IMR-90 (cell line): ENCODE data around the gene MOB1B. TPM values are rescaled to one million over a fixed set of nuclear protein-coding genes. Genes with fewer than 3 reads are reported as not detected.
"Not testable (repeated sequence)": the region's sequence is repeated elsewhere in the genome, so short reads cannot be mapped to it uniquely, and the experiment has no call there.

Experiments used
- ATAC-seq: fragments of 200-7000 bp; cut with Tn5 transposase; 2 replicates; pipeline ENCODE4 v1.9.1; 2020; ENCODE audit warnings: low read depth, mild to moderate bottlenecking, moderate library complexity
- BruUV-seq: library from RNA; stranded (reverse); fragments of 400-500 nt; replicated peaks from 2 replicates; lab custom pipeline; 2021; lab: Mats Ljungman, UMichigan
- CTCF ChIA-PET: fragments of 300-600 bp; formaldehyde crosslinking; extraction: SDS; loops from one replicate; lab custom pipeline; 2021; ENCODE audit warnings: antibody characterized with exemption; lab: Yijun Ruan, JAX
- POLR2A ChIA-PET: fragments of 300-600 bp; sonication (Branson Sonifier 250); formaldehyde crosslinking; loops from one replicate; lab custom pipeline; 2022; ENCODE audit warnings: antibody characterized with exemption; ENCODE audit not compliant: unreplicated experiment; lab: Charles Lee
- DNase-seq: peaks from one replicate; pipeline ENCODE4 v3.0.0; 2013
- H2AFZ ChIP-seq: replicated peaks from 2 replicates; pipeline ENCODE3; 2013; ENCODE audit warnings: low read length, mild to moderate bottlenecking; ENCODE audit not compliant: poor library complexity
- H2AK5ac ChIP-seq: 2 replicates; pipeline ENCODE4 v1.6.1; 2013; ENCODE audit warnings: low read depth, low read length, inconsistent platforms
- H2AK9ac ChIP-seq: replicated peaks from 2 replicates; pipeline ENCODE3; 2013; ENCODE audit warnings: mild to moderate bottlenecking, low read depth, low read length, moderate library complexity; ENCODE audit not compliant: poor library complexity
- H2BK120ac ChIP-seq: 2 replicates; pipeline ENCODE4 v1.6.1; 2013; ENCODE audit warnings: low read depth, low read length, inconsistent platforms
- H2BK15ac ChIP-seq: 3 replicates; pipeline ENCODE4 v1.6.1; 2013; ENCODE audit warnings: low read depth, low read length, inconsistent platforms
- H2BK20ac ChIP-seq: 2 replicates; pipeline ENCODE4 v1.6.1; 2013; ENCODE audit warnings: low read depth, mild to moderate bottlenecking, inconsistent platforms, low read length, moderate library complexity
- H2BK5ac ChIP-seq: 2 replicates; pipeline ENCODE4 v1.6.1; 2013; ENCODE audit warnings: mild to moderate bottlenecking, low read depth, low read length, inconsistent platforms; ENCODE audit not compliant: poor library complexity, severe bottlenecking
- H3K14ac ChIP-seq: replicated peaks from 2 replicates; pipeline ENCODE4 v1.6.1; 2013; ENCODE audit warnings: low read depth, low read length, inconsistent platforms
- H3K18ac ChIP-seq: 2 replicates; pipeline ENCODE4 v1.6.1; 2013; ENCODE audit warnings: low read depth, low read length, control low read depth
- H3K23ac ChIP-seq: 2 replicates; pipeline ENCODE4 v1.6.1; 2013; ENCODE audit warnings: low read depth, low read length, inconsistent platforms
- H3K27ac ChIP-seq: 2 replicates; pipeline ENCODE4 v1.5.1; 2013; ENCODE audit warnings: mild to moderate bottlenecking, control low read depth, low read length; ENCODE audit not compliant: insufficient read depth
- H3K27me3 ChIP-seq: 2 replicates; pipeline ENCODE4 v1.6.1; 2013; ENCODE audit warnings: low read length; ENCODE audit not compliant: control insufficient read depth, insufficient read depth
- H3K36me3 ChIP-seq: 2 replicates; pipeline ENCODE4 v1.6.1; 2013; ENCODE audit warnings: low read length, mixed read lengths; ENCODE audit not compliant: control insufficient read depth, insufficient read depth
- H3K4ac ChIP-seq: 2 replicates; pipeline ENCODE4 v1.6.1; 2013; ENCODE audit warnings: low read depth, low read length, inconsistent platforms
- H3K4me1 ChIP-seq: 2 replicates; pipeline ENCODE4 v1.6.1; 2013; ENCODE audit warnings: low read length, mixed read lengths; ENCODE audit not compliant: control insufficient read depth, insufficient read depth
- H3K4me2 ChIP-seq: 2 replicates; pipeline ENCODE4 v1.6.1; 2013; ENCODE audit warnings: low read depth, mild to moderate bottlenecking, control low read depth, low read length, moderate library complexity
- H3K4me3 ChIP-seq: 2 replicates; pipeline ENCODE4 v1.5.1; 2013; ENCODE audit warnings: low read depth, mild to moderate bottlenecking, control low read depth, low read length, moderate library complexity; ENCODE audit not compliant: insufficient read depth
- H3K56ac ChIP-seq: 2 replicates; pipeline ENCODE4 v1.6.1; 2013; ENCODE audit warnings: low read length, inconsistent platforms; ENCODE audit not compliant: insufficient read depth; ENCODE audit errors: extremely low read depth
- H3K79me1 ChIP-seq, 2 experiments: 2 replicates each; pipeline ENCODE4 v1.6.1; 2013; ENCODE audit warnings: low read length in 2 of 2, inconsistent platforms in 1 of 2, low read depth in 1 of 2
- H3K9ac ChIP-seq: 2 replicates; pipeline ENCODE4 v1.6.1; 2013; ENCODE audit warnings: low read depth, low read length, control low read depth
- H3K9me1 ChIP-seq: 2 replicates; pipeline ENCODE4 v1.6.1; 2013; ENCODE audit warnings: low read length, inconsistent platforms; ENCODE audit not compliant: insufficient read depth
- H3K9me3 ChIP-seq: 2 replicates; pipeline ENCODE4 v1.6.1; 2013; ENCODE audit warnings: low read length; ENCODE audit not compliant: control insufficient read depth, insufficient read depth
- H4K20me1 ChIP-seq: 2 replicates; pipeline ENCODE4 v1.6.1; 2013; ENCODE audit warnings: low read length, inconsistent platforms; ENCODE audit not compliant: insufficient read depth
- H4K5ac ChIP-seq: 2 replicates; pipeline ENCODE4 v1.6.1; 2013; ENCODE audit warnings: mild to moderate bottlenecking, low read depth, low read length, control low read depth
- H4K8ac ChIP-seq, 2 experiments: 2 replicates each; pipeline ENCODE4 v1.6.1; 2013; ENCODE audit warnings: low read depth in 2 of 2, low read length in 2 of 2, control low read depth in 1 of 2, inconsistent platforms in 1 of 2
- H4K91ac ChIP-seq: 2 replicates; pipeline ENCODE4 v1.6.1; 2013; ENCODE audit warnings: low read depth, low read length, inconsistent platforms; ENCODE audit not compliant: insufficient read depth
- WGBS, 2 experiments: methylation state at CpG; one replicate each; pipeline versions ENCODE4 v1.1.5 to v1.1.7; 2013; ENCODE audit warnings: missing lambda C conversion rate in 2 of 2; ENCODE audit not compliant: insufficient read length in 1 of 2; ENCODE audit errors: extremely low coverage in 2 of 2; 5-methylcytosine and 5-hydroxymethylcytosine counted together
- dilution Hi-C: fragments of 300-500 bp; cut with HindIII; formaldehyde crosslinking; loops from one replicate; pipeline ENCODE4 v1.14.3; 2018; ENCODE audit warnings: low sequenced_read_pairs; ENCODE audit not compliant: unreplicated experiment
- in situ Hi-C: fragments of 300-500 bp; cut with MboI; formaldehyde crosslinking; loops from 3 replicates; pipeline ENCODE4 v1.14.3; 2019; ENCODE audit warnings: low sequenced_read_pairs, inconsistent platforms, mixed read lengths
- intact Hi-C: fragments of 100-400 bp; cut with micrococcal nuclease; formaldehyde crosslinking; loops from 2 replicates; pipeline ENCODE4 v1.10.0; 2022
- polyA plus RNA-seq, 3 experiments: library from polyadenylated mRNA; depleted of rRNA; stranded (reverse); fragments of >200 nt; gene quantifications; 2 replicates each; pipeline ENCODE4 v1.2.3, GENCODE V29; 2012; ENCODE audit warnings: low replicate concordance in 1 of 3
- total RNA-seq: library from RNA; depleted of rRNA; stranded (reverse); fragments of >200 nt; gene quantifications from 2 replicates; pipeline ENCODE4 v1.2.3, GENCODE V29; 2012

Gene MOB1B
- total and polyA plus RNA-seq, 2 of the 4 experiments (the other 2 are of a cell fraction): 5.7 to 6.8 TPM

DNA sequence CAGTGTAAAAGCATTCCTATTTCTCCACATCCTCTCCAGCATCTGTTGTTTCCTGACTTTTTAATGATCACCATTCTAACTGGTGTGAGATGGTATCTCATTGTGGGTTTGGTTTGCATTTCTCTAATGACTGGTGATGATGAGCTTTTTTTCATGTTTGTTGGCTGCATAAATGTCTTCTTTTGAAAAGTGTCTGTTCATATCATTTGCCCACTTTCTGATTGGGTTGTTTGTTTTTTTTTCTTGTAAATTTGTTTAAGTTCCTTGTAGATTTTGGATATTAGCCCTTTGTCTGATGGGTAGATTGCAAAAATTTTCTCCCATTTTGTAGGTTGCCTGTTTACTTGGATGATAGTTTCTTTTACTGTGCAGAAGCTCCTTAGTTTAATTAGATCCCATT lies 97.5 kb downstream of the MOB1B start:
- H3K56ac ChIP-seq, H3K4me2 ChIP-seq, CTCF ChIA-PET, H2BK120ac ChIP-seq, H2BK5ac ChIP-seq, H2AK5ac ChIP-seq, H3K18ac ChIP-seq, H3K9ac ChIP-seq, H3K27me3 ChIP-seq, H3K27ac ChIP-seq, H3K9me3 ChIP-seq, BruUV-seq, H3K4ac ChIP-seq, H3K4me1 ChIP-seq, H3K4me3 ChIP-seq, H3K9me1 ChIP-seq, dilution Hi-C loops, H2BK15ac ChIP-seq, H4K91ac ChIP-seq, H2AFZ ChIP-seq, ATAC-seq, H4K8ac ChIP-seq, H2BK20ac ChIP-seq, DNase-seq, H2AK9ac ChIP-seq, H3K36me3 ChIP-seq, H3K23ac ChIP-seq, H4K20me1 ChIP-seq, H4K5ac ChIP-seq, H3K14ac ChIP-seq: not testable (repeated sequence)
- peaks cover 9 to 44% of the 10 kb centered on the region in 2 experiments for H3K79me1 ChIP-seq
- in situ Hi-C loops: loop anchor here (10.0 kb wide), 1 partner anchor 165 kb away; the partner anchor contains the start of gene GRSF1
- intact Hi-C loops: loop anchor here (10.0 kb wide), 1 partner anchor 185 kb away; no protein-coding TSS in a partner anchor
- POLR2A ChIA-PET: interaction anchor here (0.5 kb wide), 1 partner anchor 10 kb away, joined by 4 read pairs; no protein-coding TSS in a partner anchor

DNA sequence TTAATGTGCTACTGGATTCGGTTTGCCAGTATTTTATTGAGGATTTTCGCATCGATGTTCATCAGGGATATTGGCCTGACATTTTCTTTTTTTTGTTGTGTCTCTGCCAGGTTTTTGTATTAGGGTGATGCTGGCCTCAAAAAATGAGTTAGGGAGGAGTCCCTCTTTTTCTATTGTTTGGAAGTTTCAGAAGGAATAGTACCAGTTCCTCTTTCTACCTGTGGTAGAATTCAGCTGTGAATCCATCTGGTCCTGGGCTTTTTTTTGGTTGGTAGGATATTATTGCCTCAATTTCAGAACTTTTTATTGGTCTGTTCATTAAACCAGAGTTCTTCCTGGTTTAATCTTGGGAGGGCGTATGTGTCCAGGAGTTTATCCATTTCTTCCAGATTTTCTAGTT lies 99.2 kb downstream of the MOB1B start:
- H3K27me3 ChIP-seq, H4K20me1 ChIP-seq, H2AK5ac ChIP-seq, H3K23ac ChIP-seq, H4K8ac ChIP-seq, H3K4ac ChIP-seq, H3K4me1 ChIP-seq, H2AK9ac ChIP-seq, H3K9me3 ChIP-seq, H3K4me3 ChIP-seq, H4K91ac ChIP-seq, POLR2A ChIA-PET, H2BK20ac ChIP-seq, dilution Hi-C loops, H4K5ac ChIP-seq, H2BK5ac ChIP-seq, intact Hi-C loops, H3K9me1 ChIP-seq, CTCF ChIA-PET, H2AFZ ChIP-seq, DNase-seq, H3K27ac ChIP-seq, H2BK15ac ChIP-seq, H3K4me2 ChIP-seq, H3K18ac ChIP-seq, BruUV-seq, H3K9ac ChIP-seq, H3K14ac ChIP-seq, H2BK120ac ChIP-seq, H3K36me3 ChIP-seq, ATAC-seq, H3K56ac ChIP-seq, in situ Hi-C loops: not testable (repeated sequence)
- H3K79me1 ChIP-seq: peaks cover 4 to 32% of the 10 kb centered on the region in 2 experiments
- WGBS, 2 experiments: 100% methylated on average over 3 of the region's 4 CpGs; no CpG with 5 or more reads in 1 of the 2 experiments
